Epithelial cell of proximal tubule (primary cell): Measurements from ENCODE around the gene HDGF. TPM values are rescaled to one million over a fixed set of nuclear protein-coding genes. Genes with fewer than 3 reads are reported as not detected.

ENCODE experiments used
- DNase-seq: peaks from one replicate; pipeline ENCODE4 v3.0.0-alpha.2; 2011; ENCODE audit warnings: low read depth
- H3K4me3 ChIP-seq: 2 replicates; pipeline ENCODE4 v1.5.1; 2011; ENCODE audit warnings: low read depth, mild to moderate bottlenecking, low read length
- total RNA-seq: library from RNA; depleted of rRNA; stranded (reverse); fragments of >200 nt; gene quantifications from 2 replicates; pipeline ENCODE4 v1.2.3, GENCODE V29; 2015
- TF ChIP-seq, protein P1 (sequence below): conservative IDR thresholded peaks from 2 replicates; pipeline ENCODE4 v1.5.1; 2012; ENCODE audit warnings: low read depth, mild to moderate bottlenecking, low read length

The HDGF gene
- total RNA-seq, 1 donor from 2014 or later: 279 TPM

- H3K4me3 ChIP-seq: no peak overlapping the region
- no peak for DNase-seq
- TF ChIP-seq, protein P1, sequence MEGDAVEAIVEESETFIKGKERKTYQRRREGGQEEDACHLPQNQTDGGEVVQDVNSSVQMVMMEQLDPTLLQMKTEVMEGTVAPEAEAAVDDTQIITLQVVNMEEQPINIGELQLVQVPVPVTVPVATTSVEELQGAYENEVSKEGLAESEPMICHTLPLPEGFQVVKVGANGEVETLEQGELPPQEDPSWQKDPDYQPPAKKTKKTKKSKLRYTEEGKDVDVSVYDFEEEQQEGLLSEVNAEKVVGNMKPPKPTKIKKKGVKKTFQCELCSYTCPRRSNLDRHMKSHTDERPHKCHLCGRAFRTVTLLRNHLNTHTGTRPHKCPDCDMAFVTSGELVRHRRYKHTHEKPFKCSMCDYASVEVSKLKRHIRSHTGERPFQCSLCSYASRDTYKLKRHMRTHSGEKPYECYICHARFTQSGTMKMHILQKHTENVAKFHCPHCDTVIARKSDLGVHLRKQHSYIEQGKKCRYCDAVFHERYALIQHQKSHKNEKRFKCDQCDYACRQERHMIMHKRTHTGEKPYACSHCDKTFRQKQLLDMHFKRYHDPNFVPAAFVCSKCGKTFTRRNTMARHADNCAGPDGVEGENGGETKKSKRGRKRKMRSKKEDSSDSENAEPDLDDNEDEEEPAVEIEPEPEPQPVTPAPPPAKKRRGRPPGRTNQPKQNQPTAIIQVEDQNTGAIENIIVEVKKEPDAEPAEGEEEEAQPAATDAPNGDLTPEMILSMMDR: no peak
Observed at GRCh38 chr1:156721131-156721530, 30.3 kb downstream of the HDGF start.

- no peak for DNase-seq
- TF ChIP-seq, protein P1: no peak
- H3K4me3 ChIP-seq: no peak overlapping the region
Observed at GRCh38 chr1:156717351-156717750, 34.1 kb downstream of the HDGF start.

DNA sequence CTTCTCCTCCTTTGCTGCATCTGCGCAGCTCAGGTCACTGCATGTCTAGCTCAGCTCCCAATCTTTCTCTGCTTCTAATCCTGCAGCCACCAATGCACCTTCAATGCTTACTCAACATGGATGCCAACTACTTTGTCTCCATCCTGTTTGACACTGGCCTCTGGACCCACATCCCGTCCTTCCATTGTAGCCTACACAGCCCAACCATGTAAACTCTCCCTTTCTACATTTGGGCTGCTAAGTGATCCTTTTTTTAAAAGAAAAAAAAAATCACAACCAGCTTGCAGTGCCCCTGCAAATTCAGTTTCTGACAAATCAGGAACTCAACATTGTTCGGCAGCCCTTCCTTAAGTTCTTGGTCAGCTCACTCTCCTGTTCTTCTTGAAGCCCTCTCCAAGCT is 36.6 kb downstream of the HDGF start:
- DNase-seq: no peak
- TF ChIP-seq, protein P1: no peak

DNA sequence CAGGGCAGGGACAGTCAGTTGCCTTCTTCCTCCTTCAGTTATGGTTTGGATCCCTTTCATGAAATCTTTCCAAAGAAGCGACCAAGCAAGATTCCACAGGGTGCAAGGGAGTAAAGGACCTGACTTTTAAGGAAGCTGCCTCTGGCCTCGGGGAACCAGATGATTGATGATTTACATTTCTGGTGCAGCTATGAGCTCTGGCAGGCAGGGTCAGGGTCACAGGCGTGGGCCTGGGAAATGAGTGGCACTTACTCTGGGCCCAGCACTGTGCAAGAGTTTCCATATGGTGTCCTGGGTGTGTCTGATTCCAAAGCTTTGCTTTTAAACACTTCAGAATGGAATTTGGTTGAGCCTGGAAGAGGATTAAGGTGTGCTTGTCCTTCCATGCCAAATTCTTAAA is 38.8 kb downstream of the HDGF start:
- DNase-seq: no peak
- no peak overlapping the region for H3K4me3 ChIP-seq
- TF ChIP-seq, protein P1: no peak

More for the DNA sequence above, 36.6 kb downstream of the HDGF start:
- no peak overlapping the region for H3K4me3 ChIP-seq

- H3K4me3 ChIP-seq: no peak overlapping the region
- DNase-seq: no peak
- TF ChIP-seq, protein P1: no peak
Observed at GRCh38 chr1:156711011-156711817, 40.3 kb downstream of the HDGF start.

DNA sequence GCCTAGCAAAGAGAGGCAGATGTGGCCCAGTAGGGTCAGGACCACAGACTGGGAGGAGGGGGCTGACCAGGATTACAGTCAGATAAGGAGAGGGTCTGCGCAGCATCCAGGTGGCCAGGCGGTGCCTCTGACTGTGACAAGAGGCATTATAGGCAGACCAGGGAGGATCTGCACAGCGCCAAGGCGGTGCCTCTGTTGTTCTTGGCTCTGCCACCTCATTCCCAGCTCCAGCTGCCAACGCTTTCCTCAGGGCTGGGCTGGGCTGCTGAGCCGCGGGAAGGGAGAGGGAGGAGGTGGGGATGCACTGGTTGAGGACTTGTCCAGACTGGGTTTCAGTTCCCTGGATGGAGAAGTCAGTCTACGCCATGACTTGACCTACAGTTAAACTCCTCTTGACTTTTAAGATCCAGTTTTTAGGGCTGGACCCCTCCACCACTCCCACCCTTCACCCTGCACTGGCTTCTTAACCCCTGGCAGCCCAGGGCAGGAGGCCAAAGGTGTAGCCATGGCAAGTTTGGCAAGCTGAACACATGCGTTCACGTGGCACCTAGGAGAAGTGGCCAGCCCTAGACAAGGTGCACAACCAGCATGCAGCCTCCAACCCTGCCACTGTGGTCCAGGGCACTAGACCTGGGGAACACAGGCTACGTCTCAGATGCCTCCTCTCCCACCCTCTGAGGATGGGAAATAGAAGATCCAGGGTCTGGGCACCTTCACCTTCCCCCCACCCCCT is 41.6 kb downstream of the HDGF start:
- DNase-seq: no peak
- TF ChIP-seq, protein P1: no peak
- no peak overlapping the region for H3K4me3 ChIP-seq

DNA sequence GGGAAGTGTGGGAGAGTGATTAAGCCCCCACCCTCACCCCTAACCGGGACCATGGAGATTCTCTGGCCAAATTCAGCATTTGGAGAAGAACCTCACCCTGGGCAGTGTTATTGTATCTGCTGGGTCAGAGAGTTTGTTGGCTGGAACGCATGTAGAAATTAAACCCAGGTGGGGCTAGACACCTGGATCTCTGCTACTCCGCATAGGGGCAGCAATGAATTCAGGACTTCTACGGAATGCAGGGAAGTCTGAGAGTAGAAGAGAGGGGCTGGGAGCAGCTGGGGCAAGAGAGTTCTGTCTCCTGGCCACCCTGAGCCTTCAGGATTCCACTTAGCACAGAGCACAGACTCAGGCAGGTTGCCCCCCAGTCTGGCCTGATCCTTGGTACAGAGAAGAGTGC is 42.4 kb downstream of the HDGF start:
- H3K4me3 ChIP-seq: no peak overlapping the region
- TF ChIP-seq, protein P1: no peak
- no peak for DNase-seq
